Thyroid gland (tissue), 4 donors: ENCODE measurements around the gene GBP1.
"Not testable (repeated sequence)": the region's sequence is repeated elsewhere in the genome, so short reads cannot be mapped to it uniquely, and the experiment has no call there.

Source experiments
- POLR2A ChIP-seq, 2 donors: fragments of 450-650 bp; IDR thresholded peaks; one replicate each; pipeline ENCODE4 v1.6.1; 2017; ENCODE audit warnings: antibody characterized with exemption in 2 of 2, mild to moderate bottlenecking in 2 of 2, moderate library complexity in 1 of 2
- TF ChIP-seq, protein P1 (sequence below), 6 experiments: fragments of 200-600 bp in 3 of 6; fragments of 450-650 bp in 3 of 6; sonication (generic) in 3 of 6; IDR thresholded peaks; one replicate each; pipeline ENCODE4 v1.5.1; 2016 to 2019; ENCODE audit warnings: antibody characterized with exemption in 6 of 6, mild to moderate bottlenecking in 2 of 6, inconsistent platforms in 1 of 6, moderate library complexity in 1 of 6

DNA sequence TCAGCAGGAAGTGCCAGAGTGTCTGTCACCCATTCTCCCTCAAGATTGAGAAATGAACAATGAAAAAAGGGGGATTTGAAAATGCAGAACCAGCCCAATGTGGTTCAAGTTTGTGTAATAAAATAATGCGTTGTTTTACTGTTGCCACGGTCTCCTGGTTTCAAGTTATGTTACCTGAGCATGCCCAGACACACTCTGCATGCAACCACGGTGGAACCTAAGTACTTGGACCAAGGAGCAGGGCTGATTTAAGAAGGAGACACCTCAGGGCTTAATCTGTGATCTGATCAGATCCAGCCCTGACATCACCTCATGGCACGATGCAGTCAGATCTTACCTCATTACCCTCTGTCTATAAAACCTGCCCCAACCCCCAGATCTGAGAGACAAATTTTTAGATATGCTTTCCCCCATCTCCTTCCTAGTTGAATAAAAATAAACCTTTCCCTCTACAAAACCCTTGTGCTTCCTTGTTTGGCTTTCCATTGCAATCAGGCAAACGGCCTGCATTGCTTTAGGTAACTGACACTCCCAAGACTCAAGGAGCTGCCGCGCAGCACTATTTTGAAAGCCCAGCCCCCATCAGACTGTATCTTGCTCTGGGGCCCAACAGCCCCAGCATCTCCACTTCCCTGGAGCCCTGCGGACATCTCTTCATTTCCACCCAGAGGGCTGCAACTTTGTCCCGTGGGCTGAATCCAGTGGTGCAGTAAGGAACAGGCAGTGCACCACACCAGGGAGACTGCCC, 14.9 kb downstream of the GBP1 start:
- TF ChIP-seq, protein P1, sequence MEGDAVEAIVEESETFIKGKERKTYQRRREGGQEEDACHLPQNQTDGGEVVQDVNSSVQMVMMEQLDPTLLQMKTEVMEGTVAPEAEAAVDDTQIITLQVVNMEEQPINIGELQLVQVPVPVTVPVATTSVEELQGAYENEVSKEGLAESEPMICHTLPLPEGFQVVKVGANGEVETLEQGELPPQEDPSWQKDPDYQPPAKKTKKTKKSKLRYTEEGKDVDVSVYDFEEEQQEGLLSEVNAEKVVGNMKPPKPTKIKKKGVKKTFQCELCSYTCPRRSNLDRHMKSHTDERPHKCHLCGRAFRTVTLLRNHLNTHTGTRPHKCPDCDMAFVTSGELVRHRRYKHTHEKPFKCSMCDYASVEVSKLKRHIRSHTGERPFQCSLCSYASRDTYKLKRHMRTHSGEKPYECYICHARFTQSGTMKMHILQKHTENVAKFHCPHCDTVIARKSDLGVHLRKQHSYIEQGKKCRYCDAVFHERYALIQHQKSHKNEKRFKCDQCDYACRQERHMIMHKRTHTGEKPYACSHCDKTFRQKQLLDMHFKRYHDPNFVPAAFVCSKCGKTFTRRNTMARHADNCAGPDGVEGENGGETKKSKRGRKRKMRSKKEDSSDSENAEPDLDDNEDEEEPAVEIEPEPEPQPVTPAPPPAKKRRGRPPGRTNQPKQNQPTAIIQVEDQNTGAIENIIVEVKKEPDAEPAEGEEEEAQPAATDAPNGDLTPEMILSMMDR (IDR thresholded peaks at IDR 0.05): not testable (repeated sequence)
- TF ChIP-seq POLR2A (IDR thresholded peaks at IDR 0.05): not testable (repeated sequence)
